HEK293 (cell line): ENCODE data around the gene EPN2.
A peak's percentile ranks its signal among the peaks of the same experiment; 100 is the strongest.
"Not testable (repeated sequence)": the region's sequence is repeated elsewhere in the genome, so short reads cannot be mapped to it uniquely, and the experiment has no call there.

ENCODE experiments used
- CTCF ChIA-PET: fragments of 350-600 bp; formaldehyde crosslinking; extraction: SDS; loops from one replicate; lab custom pipeline; 2021; ENCODE audit warnings: antibody characterized with exemption; lab: Yijun Ruan, JAX
- POLR2A ChIA-PET: fragments of 300-600 bp; formaldehyde crosslinking; extraction: SDS; loops from one replicate; lab custom pipeline; 2020; ENCODE audit warnings: antibody characterized with exemption, inconsistent platforms; lab: Yijun Ruan, JAX
- H3K27ac ChIP-seq: fragments of 200-500 bp; sonication (Bioruptor generic); 2 replicates; pipeline ENCODE4 v1.5.1; 2014; ENCODE audit warnings: low read depth, low read length, control low read depth, inconsistent platforms; ENCODE audit errors: extremely low read depth
- H3K36me3 ChIP-seq, 2 experiments: fragments of 200-500 bp in 1 of 2; sonication (Bioruptor generic) in 1 of 2; 1 replicate in 1 of 2; 2 replicates in 1 of 2; pipeline ENCODE4 v1.5.1; 2014 to 2017; ENCODE audit warnings: inconsistent platforms in 2 of 2, low read length in 2 of 2; ENCODE audit not compliant: control insufficient read depth in 2 of 2, insufficient read depth in 1 of 2
- H3K4me1 ChIP-seq: fragments of 200-500 bp; sonication (Bioruptor generic); 2 replicates; pipeline ENCODE4 v1.5.1; 2014; ENCODE audit warnings: mild to moderate bottlenecking, low read length, inconsistent platforms; ENCODE audit not compliant: control insufficient read depth, insufficient read depth
- H3K4me3 ChIP-seq: 2 replicates; pipeline ENCODE4 v1.5.1; 2011; ENCODE audit warnings: low read depth, mild to moderate bottlenecking, control low read depth, low read length, moderate library complexity
- H3K9me3 ChIP-seq: fragments of 200-500 bp; sonication (Bioruptor generic); 2 replicates; pipeline ENCODE4 v1.5.1; 2014; ENCODE audit warnings: low read depth, low read length, inconsistent platforms; ENCODE audit not compliant: control insufficient read depth, insufficient read depth

Gene EPN2

GRCh38 chr17:19237139-19237388 lies at the start of gene EPN2:
Gene EPN2, plus strand, starts transcription at chr17:19237366. Its CDS starts 45,754 bp downstream, at chr17:19283120.
- H3K27ac ChIP-seq = peak within 1 kb of the TSS; percentile 82
- CTCF ChIA-PET, H3K4me1 ChIP-seq: not testable (repeated sequence)

GRCh38 chr17:19187883-19188869 lies 49.0 kb upstream of the EPN2 start:
- H3K27ac ChIP-seq, H3K36me3 ChIP-seq, POLR2A ChIA-PET, H3K9me3 ChIP-seq, H3K4me3 ChIP-seq, CTCF ChIA-PET, H3K4me1 ChIP-seq: not testable (repeated sequence)

More at GRCh38 chr17:19237139-19237388, at the start of gene EPN2:
- H3K4me3 ChIP-seq = peak within 1 kb of the TSS; percentile 99
- H3K36me3 ChIP-seq, H3K9me3 ChIP-seq, POLR2A ChIA-PET: not testable (repeated sequence)

GRCh38 chr17:19188870-19189708 lies 48.1 kb upstream of the EPN2 start:
- H3K36me3 ChIP-seq, H3K4me1 ChIP-seq, H3K9me3 ChIP-seq, H3K27ac ChIP-seq, CTCF ChIA-PET, H3K4me3 ChIP-seq, POLR2A ChIA-PET: not testable (repeated sequence)

- POLR2A ChIA-PET, H3K27ac ChIP-seq, CTCF ChIA-PET, H3K9me3 ChIP-seq, H3K4me3 ChIP-seq, H3K4me1 ChIP-seq, H3K36me3 ChIP-seq: not testable (repeated sequence)
Measured at GRCh38 chr17:19189781-19190405, 47.3 kb upstream of the EPN2 start.

GRCh38 chr17:19196382-19197204 lies 40.6 kb upstream of the EPN2 start:
- H3K27ac ChIP-seq, H3K4me1 ChIP-seq, H3K36me3 ChIP-seq, H3K9me3 ChIP-seq, POLR2A ChIA-PET, CTCF ChIA-PET: not testable (repeated sequence)
- H3K4me3 ChIP-seq = peak overlapping the region; percentile 51

GRCh38 chr17:19202448-19202847 lies 34.7 kb upstream of the EPN2 start:
- POLR2A ChIA-PET, H3K4me3 ChIP-seq, H3K36me3 ChIP-seq, H3K4me1 ChIP-seq, H3K9me3 ChIP-seq, CTCF ChIA-PET, H3K27ac ChIP-seq: not testable (repeated sequence)

- H3K27ac ChIP-seq, H3K4me1 ChIP-seq, CTCF ChIA-PET, H3K4me3 ChIP-seq, POLR2A ChIA-PET, H3K36me3 ChIP-seq, H3K9me3 ChIP-seq: not testable (repeated sequence)
Measured at GRCh38 chr17:19203429-19203828, 33.7 kb upstream of the EPN2 start.

- H3K4me3 ChIP-seq, CTCF ChIA-PET, H3K27ac ChIP-seq, POLR2A ChIA-PET, H3K36me3 ChIP-seq, H3K4me1 ChIP-seq, H3K9me3 ChIP-seq: not testable (repeated sequence)
Measured at GRCh38 chr17:19215074-19215860, 21.9 kb upstream of the EPN2 start.

- H3K27ac ChIP-seq, H3K4me3 ChIP-seq, H3K36me3 ChIP-seq, H3K4me1 ChIP-seq, H3K9me3 ChIP-seq, POLR2A ChIA-PET, CTCF ChIA-PET: not testable (repeated sequence)
Measured at GRCh38 chr17:19216148-19216926, 20.8 kb upstream of the EPN2 start.
